Thymus (tissue), 14 donors: ENCODE results near the gene CYP4F22. TPM values are rescaled to one million over a fixed set of nuclear protein-coding genes. Genes with fewer than 3 reads are reported as not detected.

Experiments used
- DNase-seq, 9 donors: peaks; one replicate each; pipeline ENCODE4 v3.0.0-alpha.2; 2013; ENCODE audit warnings: low spot score in 9 of 9, low read depth in 6 of 9, missing footprints in 1 of 9
- H3K27ac ChIP-seq, 2 donors: one replicate each; pipeline ENCODE4 v1.5.1; 2013; ENCODE audit warnings: control low read depth in 1 of 2, low read depth in 1 of 2, low read length in 1 of 2, mild to moderate bottlenecking in 1 of 2, moderate library complexity in 1 of 2
- H3K27me3 ChIP-seq, 2 donors: one replicate each; pipeline ENCODE4 v1.5.1; 2013; ENCODE audit warnings: low read length in 1 of 2; ENCODE audit not compliant: control insufficient read depth in 2 of 2, insufficient read depth in 1 of 2
- H3K36me3 ChIP-seq, 2 donors: one replicate each; pipeline ENCODE4 v1.5.1; 2013; ENCODE audit warnings: low read length in 1 of 2, mild to moderate bottlenecking in 1 of 2, moderate library complexity in 1 of 2; ENCODE audit not compliant: control insufficient read depth in 2 of 2, insufficient read depth in 2 of 2
- H3K4me1 ChIP-seq, 2 donors: one replicate each; pipeline ENCODE4 v1.5.1; 2013; ENCODE audit warnings: low read length in 2 of 2; ENCODE audit not compliant: control insufficient read depth in 2 of 2, insufficient read depth in 2 of 2
- H3K4me3 ChIP-seq, 2 donors: one replicate each; pipeline ENCODE4 v1.5.1; 2013; ENCODE audit warnings: low read length in 2 of 2, control low read depth in 1 of 2, mild to moderate bottlenecking in 1 of 2
- H3K9me3 ChIP-seq, 2 donors: one replicate each; pipeline ENCODE4 v1.5.1; 2013; ENCODE audit warnings: low read length in 1 of 2, mild to moderate bottlenecking in 1 of 2; ENCODE audit not compliant: control insufficient read depth in 2 of 2, insufficient read depth in 1 of 2
- WGBS: extraction: QIAGEN DNeasy Blood & Tissue Kit; methylation state at CpG from one replicate; pipeline ENCODE4 v1.1.7; 2013; 5-methylcytosine and 5-hydroxymethylcytosine counted together
- long read RNA-seq, 10 donors: transcript quantifications; one replicate each; lab custom pipeline, GENCODE V29; 2026
- polyA plus RNA-seq: library from polyadenylated mRNA; stranded (reverse); fragments of 200-250 nt; gene quantifications from one replicate; pipeline ENCODE4 v1.2.3, GENCODE V29; 2013
- total RNA-seq: library from RNA; stranded (reverse); fragments of 120-200 nt; gene quantifications from one replicate; pipeline ENCODE4 v1.2.4, GENCODE V29; 2013
- donor health status: healthy.

CYP4F22 gene
- total RNA-seq (0.09 TPM), polyA plus RNA-seq (0.64 TPM)
- long read RNA-seq, donor 1 = 0 reads
- long read RNA-seq, donor 2, partial matches to known transcripts = 0 of 1 reads
- long read RNA-seq, donor 2, other reads (novel, unspliced or antisense) = 0 of 1 reads
- long read RNA-seq, donor 3 = 0 reads
- long read RNA-seq, donor 4 = 0 reads
- long read RNA-seq, donor 5 = 0 reads
- long read RNA-seq, donor 6 = 0 reads
- long read RNA-seq, donor 7 = 0 reads
- long read RNA-seq, donor 8 = 0 reads
- long read RNA-seq, donor 9 = 0 reads
- long read RNA-seq, donor 10 = 0 reads

DNA sequence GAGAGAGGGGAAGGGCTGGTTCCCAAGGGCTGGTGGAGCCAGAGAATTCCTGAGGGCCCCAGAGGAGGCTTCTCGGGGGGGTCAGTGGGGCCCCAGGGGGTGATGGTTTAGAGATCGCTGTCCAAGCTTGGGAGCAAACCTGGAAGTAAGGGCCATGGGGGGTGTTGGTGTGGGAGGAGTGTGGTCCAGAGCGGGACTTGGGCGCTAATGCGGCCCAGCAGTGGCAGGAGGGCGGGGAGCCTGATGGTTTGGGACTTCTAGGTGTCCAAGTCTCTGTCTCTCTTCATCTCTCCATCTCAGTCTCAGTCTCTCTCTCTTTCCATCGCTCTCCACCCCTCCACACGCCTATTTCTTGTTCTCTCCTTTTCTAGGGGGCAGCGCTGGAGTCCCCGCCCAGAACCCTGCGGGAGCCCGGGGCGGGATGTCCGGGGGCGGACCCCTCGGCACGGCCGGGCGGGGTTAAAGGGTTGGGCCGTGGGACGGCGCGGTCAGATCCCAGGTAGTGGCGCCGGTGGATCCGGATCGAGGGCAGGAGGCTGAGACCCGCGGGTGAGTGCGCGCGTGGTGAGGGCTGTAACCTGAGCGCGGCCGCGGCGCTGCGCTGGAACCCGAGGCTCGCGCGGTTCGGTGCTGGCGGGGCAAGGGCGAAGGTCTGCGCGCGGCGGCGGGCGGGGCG is at the start of gene CYP4F22:
Gene CYP4F22, plus strand, starts transcription at position 491 of the 676 bp plus-strand sequence. CDS start 16,812 bp downstream, outside the sequence.
- no peak for DNase-seq
- Histone ChIP-seq H3K27ac (no peak within 1 kb of the TSS), H3K36me3 (no peaks in the 10 kb centered on the region), H3K4me1 (no peaks in the 10 kb centered on the region), H3K9me3 (no peaks in the 10 kb centered on the region), H3K27me3 (peaks cover 21 to 46% of the 10 kb centered on the region in 2 donors), H3K4me3 (peak within 1 kb of the TSS in 1 of 2 donors; percentile 20)
- 8% methylated on average over 52 of the region's 52 CpGs for WGBS

DNA sequence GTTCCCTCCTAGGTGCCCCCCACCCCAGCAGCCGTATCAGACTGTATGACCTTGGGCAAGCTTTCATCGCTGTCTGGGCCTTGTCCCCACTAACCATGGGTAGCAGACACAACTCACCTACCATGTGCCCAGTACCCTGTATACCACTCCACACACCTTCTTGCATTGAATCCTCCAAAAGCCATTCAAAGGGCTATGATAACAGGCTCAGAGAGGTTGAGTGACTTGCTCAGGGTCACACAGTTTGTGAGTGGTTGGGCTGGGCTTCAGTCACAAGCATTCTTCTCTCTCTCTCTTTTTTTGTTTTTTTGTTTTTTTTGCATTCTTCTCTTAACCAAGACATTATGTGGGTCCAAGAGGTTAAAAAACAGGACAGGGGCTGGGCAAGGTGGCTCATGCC is 46.6 kb upstream of the CYP4F22 start:
- Histone ChIP-seq H3K27me3 (peaks cover 0 to 4% of the 10 kb centered on the region in 2 donors), H3K9me3 (no peaks in the 10 kb centered on the region), H3K4me1 (peaks cover 7 to 43% of the 10 kb centered on the region in 2 donors), H3K4me3 (no peak overlapping the region), H3K36me3 (peaks cover 36 to 46% of the 10 kb centered on the region in 2 donors), H3K27ac (no peak overlapping the region)
- no peak for DNase-seq
- 95% methylated on average over 2 of the region's 2 CpGs for WGBS

DNA sequence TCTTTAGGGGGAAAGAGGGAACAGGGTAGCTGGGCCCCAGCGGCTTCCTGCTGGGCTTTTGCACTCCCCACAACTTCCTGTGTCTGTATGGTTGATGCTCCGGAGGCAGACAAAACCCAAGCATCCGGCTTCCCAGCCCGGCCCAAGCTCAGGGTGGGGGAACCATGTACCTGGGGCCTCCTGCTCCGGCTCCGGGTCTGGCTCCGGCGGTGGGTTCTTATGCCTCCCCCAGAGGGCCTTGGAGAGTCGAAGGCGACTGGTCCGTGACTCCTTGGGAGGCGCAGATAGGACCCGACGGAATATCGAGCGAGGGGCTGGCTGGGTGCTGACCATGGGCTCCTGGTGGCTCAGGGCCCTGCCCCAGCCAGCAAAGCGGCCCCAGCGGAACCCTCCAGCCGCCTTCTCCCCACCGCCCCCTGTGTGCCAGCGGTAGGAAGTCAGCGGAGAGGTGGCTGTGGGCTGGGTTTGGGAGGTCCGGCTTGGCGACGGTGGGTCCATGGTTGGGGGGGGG is 44.4 kb upstream of the CYP4F22 start:
- peaks cover 0 to 13% of the 10 kb centered on the region in 2 donors for H3K27me3 ChIP-seq
- H3K36me3 ChIP-seq = peaks cover 23 to 26% of the 10 kb centered on the region in 2 donors
- H3K27ac ChIP-seq = peak overlapping the region; percentile 92 to 93
- peak overlapping the region; percentile 80 to 87 for H3K4me3 ChIP-seq
- WGBS = 2% methylated on average over 25 of the region's 25 CpGs
- peak in 8 of 9 donors; percentile 59 to 90 (median 68) for DNase-seq
- H3K9me3 ChIP-seq = no peaks in the 10 kb centered on the region
- peaks cover 13 to 58% of the 10 kb centered on the region in 2 donors for H3K4me1 ChIP-seq

- peak in 7 of 9 donors; percentile 39 to 81 (median 64) for DNase-seq
- H3K27ac ChIP-seq = peak within 1 kb of the TSS; percentile 92 to 93
- 25% methylated on average over 17 of the region's 17 CpGs for WGBS
Observed at GRCh38 chr19:15464394-15465385, 43.6 kb upstream of the CYP4F22 start, which contains the start of gene RASAL3. TSS of gene RASAL3 (minus strand) at chr19:15464544. CDS start at chr19:15464358, 186 bp downstream.

DNA sequence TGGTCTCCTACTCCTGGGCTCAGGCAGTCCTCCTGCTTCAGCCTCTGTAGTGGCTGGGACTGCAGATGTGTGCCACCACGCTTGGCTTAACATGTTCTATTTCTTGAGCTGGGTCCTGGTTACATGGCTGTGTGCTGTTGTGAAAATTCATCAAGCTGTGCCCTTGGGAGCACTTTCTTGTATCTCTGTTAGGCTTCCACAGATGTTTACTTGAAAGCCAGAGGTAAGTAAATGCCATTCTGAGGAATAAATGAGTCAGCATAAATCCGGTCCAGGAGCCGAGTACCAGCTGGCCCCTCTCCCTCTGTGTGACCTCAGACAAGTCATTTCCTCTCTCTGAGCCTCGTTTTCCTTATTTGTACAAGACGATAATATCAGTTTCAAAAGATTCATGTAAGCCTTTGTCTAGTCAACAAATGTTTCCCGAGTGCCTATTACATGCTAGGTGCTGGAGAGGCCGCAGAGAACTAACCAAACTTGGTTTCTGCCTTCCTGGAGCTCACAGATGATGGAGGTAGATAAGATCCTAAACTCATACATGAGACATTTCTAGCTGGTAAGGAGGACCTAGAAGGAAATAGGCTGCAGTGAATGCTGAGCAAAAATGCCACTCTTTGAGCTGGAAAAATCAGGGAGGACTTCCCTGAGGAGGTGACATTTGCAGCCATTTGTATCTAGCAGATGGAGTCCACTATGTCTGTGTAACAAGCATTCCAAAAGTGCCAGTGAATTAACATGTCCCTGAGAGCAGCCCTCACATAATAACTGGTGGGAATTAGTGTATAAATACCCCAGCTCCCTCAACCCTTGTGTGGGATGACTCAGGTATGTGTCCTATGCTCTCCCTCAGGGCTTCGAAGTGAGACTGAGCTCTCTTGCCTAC is 41.2 kb upstream of the CYP4F22 start:
- H3K27ac ChIP-seq = peak overlapping the region; percentile 48 to 66
- peaks cover 0 to 9% of the 10 kb centered on the region in 2 donors for H3K9me3 ChIP-seq
- DNase-seq = peak in 5 of 9 donors; percentile 39 to 67 (median 48)
- H3K36me3 ChIP-seq = no peaks in the 10 kb centered on the region
- H3K4me1 ChIP-seq = peaks cover 21 to 63% of the 10 kb centered on the region in 2 donors
- peaks cover 12 to 42% of the 10 kb centered on the region in 2 donors for H3K27me3 ChIP-seq
- WGBS = 16% methylated on average over 8 of the region's 8 CpGs
- no peak overlapping the region for H3K4me3 ChIP-seq

More at GRCh38 chr19:15464394-15465385, 43.6 kb upstream of the CYP4F22 start, which contains the start of gene RASAL3:
- peaks cover 0 to 6% of the 10 kb centered on the region in 2 donors for H3K9me3 ChIP-seq
- H3K4me1 ChIP-seq = peaks cover 19 to 65% of the 10 kb centered on the region in 2 donors
- peaks cover 7 to 20% of the 10 kb centered on the region in 2 donors for H3K27me3 ChIP-seq
- H3K4me3 ChIP-seq = peak within 1 kb of the TSS; percentile 80 to 87
- peaks cover 20 to 22% of the 10 kb centered on the region in 2 donors for H3K36me3 ChIP-seq

GRCh38 chr19:15467734-15468214 is 40.6 kb upstream of the CYP4F22 start:
- H3K27me3 ChIP-seq = peaks cover 12 to 43% of the 10 kb centered on the region in 2 donors
- WGBS = 84% methylated on average over 6 of the region's 6 CpGs
- H3K27ac ChIP-seq = no peak overlapping the region
- DNase-seq = no peak
- no peak overlapping the region for H3K4me3 ChIP-seq
- peaks cover 0 to 9% of the 10 kb centered on the region in 2 donors for H3K9me3 ChIP-seq
- H3K4me1 ChIP-seq = peaks cover 21 to 57% of the 10 kb centered on the region in 2 donors
- no peaks in the 10 kb centered on the region for H3K36me3 ChIP-seq

GRCh38 chr19:15468675-15469512 is 39.4 kb upstream of the CYP4F22 start:
- no peak for DNase-seq
- Histone ChIP-seq H3K4me3 (peak overlapping the region in 1 of 2 donors; percentile 43), H3K4me1 (peaks cover 21 to 48% of the 10 kb centered on the region in 2 donors)

More at GRCh38 chr19:15468675-15469512, 39.4 kb upstream of the CYP4F22 start:
- Histone ChIP-seq H3K9me3 (peaks cover 0 to 9% of the 10 kb centered on the region in 2 donors), H3K36me3 (no peaks in the 10 kb centered on the region), H3K27me3 (peaks cover 12 to 42% of the 10 kb centered on the region in 2 donors), H3K27ac (no peak overlapping the region)
- WGBS = 55% methylated on average over 12 of the region's 12 CpGs
